Frontal cortex (tissue), 4 donors: ENCODE results near the gene CHL1. TPM values are rescaled to one million over a fixed set of nuclear protein-coding genes. Genes with fewer than 3 reads are reported as not detected.
A peak's percentile ranks its signal among the peaks of the same experiment; 100 is the strongest.

Source experiments
- DNase-seq, 2 donors: peaks; one replicate each; pipeline ENCODE4 v3.0.0; 2012; ENCODE audit warnings: low spot score in 2 of 2
- FAIRE-seq: peaks from 2 replicates; lab custom pipeline; 2012; peaks lifted over from hg19 to GRCh38; lab: Jason Lieb, UNC
- total RNA-seq: library from RNA; depleted of rRNA; stranded (reverse); fragments of >200 nt; gene quantifications from one replicate; pipeline ENCODE4 v1.2.3, GENCODE V29; 2014
- donor health status: control.
- donor health status: control.
- donor health status: control.

Gene CHL1
- total RNA-seq, 1 donor from 2014 or later = 1,010 TPM

DNA sequence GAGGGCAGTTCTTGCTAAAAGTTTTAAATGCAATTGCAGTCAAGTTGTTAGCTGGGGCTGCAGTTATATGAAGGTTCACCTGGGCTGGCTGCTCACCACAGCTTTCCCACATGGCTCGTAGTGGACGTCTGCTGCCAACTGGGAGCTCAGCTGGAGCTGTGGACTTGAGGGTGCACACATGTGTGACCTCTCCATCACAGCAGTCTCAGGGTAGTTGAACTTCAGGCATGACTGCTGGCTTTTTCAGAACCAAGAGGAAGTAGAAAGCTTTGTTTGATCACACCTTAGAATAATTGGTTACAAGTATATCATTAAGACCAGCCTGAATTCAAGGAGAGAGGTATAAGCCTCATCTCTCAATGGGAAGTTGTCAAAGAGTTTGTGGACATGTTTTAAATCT, 74.1 kb downstream of the CHL1 start:
- FAIRE-seq = no peak
- DNase-seq = no peak

DNA sequence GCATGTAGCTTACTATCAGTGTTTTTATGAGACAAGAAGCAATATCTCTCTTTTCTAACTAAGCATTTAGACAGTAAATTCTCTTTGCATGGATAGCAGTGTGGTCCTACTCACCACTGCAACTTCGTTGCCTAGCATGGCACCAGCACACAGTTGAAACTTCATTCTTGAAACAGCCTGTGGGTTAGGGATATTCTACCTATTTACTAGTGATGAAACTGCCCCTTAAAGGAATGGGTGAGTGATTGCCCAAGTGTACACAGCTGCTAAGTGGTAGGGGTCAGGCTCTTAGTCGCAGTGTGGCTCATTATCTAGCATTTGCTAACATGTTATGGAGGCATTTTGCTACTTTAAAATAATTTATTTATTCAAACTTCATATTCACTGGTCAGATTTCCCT, 78.4 kb downstream of the CHL1 start:
- no peak for FAIRE-seq

DNA sequence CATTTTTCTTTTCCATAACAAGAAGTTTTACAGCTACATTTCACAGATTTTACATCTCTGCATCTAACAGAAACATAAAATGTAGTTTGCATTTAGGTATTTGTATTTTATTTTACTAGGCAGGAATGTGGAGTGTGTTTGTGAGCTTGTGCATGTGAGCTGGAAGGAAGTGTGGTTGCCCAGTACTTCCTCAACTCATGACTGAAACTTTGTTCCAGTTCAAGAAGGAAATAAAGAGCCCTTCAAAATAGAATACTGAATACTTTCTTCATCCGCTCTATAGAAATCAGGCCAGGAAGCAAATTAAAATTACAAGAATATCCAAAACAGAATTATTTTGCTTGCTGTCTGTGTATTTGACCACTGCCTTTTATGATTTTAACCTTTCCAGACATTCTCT, 81.3 kb downstream of the CHL1 start:
- no peak for DNase-seq
- no peak for FAIRE-seq

More for the DNA sequence above, 78.4 kb downstream of the CHL1 start:
- DNase-seq = no peak

DNA sequence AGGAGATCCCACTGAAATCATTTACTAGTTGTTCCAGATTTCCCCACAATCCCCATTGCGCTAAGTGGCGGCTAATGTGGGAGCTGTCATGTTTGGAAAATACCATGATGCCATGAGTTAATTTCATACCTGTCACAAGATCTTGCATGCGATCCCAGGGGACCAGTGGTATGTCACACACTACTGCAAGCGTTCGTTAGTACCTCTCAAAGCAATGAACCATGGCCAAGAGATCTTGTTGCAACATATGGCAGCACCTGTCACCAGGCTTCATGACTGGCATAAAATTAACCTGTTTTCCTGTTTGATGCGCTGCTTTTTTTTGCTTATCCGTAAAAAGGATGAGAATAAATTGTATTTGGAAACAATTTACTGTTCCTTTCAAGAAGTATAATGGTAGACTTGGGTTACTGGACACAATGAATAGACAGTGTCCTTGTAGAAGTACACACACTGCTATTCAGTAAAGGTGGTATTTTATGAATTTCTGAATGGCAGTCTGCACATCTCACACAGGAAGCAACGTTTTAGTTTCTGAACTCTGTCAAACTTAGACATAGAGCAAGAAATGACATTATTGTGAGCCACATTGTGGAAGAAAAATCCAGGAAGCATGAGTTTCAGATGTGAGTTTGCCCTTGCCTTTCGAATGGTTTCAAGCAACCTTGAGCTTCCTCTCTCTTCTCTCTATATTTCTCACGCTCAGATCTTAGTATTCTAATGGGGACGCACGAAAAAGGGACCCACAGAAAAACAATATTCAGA, 81.9 kb downstream of the CHL1 start:
- DNase-seq (no peak), FAIRE-seq (no peak)

DNA sequence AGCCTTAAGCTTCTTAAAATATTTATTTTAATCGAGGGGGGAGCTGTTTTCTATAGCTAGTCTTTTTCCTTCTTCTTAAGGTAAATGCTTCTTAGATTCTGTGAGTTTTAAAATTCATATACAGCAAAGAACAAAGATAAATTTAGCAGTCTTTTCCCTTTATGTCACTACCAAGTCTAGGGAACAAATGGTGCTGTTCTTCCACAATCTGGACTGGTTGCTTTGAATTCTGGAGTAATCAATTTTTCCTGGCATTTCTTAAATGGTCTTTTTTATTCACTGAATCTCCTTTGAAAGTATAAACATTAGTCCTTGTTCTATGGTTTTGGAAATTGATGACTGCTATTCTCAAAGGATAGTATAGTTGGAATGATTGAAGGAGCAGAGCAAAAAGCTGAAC, 82.8 kb downstream of the CHL1 start:
- FAIRE-seq (no peak), DNase-seq (no peak)

DNA sequence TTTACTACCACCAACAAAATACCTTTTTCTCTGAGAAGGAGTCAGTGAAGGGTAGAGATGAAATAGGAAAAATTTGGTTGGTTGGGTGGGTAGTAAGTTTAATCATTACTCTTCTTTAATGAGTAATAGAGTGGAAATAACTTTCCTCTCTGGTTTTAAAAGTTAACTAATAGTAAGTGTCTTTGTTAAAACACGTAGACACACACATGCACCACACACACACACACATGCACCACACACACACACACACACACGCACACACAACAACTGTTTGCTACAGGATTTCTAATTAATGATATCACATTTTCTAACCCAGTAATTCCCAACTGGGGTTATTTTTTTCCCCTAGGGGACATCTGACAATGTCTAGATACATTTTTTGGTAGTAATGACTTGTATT, 84.1 kb downstream of the CHL1 start:
- FAIRE-seq (no peak), DNase-seq (no peak)

DNA sequence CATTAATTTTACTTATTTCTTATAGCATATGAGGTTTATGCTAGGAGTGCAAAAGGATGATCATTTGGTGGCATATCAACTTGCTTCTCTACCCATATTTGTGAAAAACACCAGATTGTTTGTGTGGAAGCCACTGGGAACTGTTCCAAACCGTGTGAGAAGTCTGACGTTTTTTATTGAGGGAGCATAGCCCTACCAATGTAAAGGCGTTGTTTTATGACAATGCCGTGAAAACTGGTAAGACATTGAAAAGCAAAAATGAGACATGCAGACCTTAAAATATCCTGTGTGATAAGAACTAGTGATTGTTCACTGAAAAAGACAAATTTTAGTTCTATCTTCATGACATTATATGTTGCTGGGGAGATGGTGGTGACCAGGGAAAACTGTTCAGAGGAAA, 87.8 kb downstream of the CHL1 start:
- no peak for DNase-seq
- no peak for FAIRE-seq

DNA sequence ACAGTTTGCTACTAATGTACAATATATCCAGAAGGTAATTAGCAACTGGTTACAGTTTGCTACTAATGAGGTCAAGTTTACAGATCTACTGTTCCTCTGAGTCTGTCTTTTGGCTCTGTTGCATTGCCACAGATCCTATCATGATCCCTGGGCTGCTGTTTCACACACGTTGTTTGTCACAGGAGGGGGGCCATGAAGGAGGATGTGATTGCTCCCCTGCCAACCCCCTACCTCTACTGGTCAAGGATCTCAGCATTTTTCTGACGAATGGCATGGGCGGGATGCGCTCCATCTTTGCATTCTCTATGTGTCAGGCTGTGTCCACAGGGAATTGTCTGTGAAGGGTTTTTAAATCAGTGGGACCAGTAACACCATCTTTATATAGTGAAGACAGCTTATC, 91.9 kb downstream of the CHL1 start:
- FAIRE-seq (no peak), DNase-seq (no peak)

DNA sequence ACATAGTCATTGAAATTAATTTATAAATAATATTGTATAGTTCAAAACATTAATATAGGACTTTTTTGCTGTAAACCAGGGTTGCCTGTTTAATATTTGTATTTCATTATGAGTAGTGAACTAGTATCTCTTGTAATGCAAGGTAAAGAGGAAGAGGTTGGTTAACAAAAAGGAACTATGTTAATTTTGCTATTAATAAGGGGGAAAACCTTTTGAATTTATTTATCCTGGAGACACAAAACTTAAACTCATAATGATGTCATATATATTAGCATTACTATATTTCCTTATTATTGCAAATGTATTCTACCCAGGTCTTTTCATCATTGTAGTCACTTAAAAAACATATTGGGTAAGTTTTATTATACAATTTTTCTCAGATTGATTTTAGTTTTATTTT, 94.5 kb downstream of the CHL1 start:
- FAIRE-seq = peak; percentile 31
- DNase-seq = no peak

DNA sequence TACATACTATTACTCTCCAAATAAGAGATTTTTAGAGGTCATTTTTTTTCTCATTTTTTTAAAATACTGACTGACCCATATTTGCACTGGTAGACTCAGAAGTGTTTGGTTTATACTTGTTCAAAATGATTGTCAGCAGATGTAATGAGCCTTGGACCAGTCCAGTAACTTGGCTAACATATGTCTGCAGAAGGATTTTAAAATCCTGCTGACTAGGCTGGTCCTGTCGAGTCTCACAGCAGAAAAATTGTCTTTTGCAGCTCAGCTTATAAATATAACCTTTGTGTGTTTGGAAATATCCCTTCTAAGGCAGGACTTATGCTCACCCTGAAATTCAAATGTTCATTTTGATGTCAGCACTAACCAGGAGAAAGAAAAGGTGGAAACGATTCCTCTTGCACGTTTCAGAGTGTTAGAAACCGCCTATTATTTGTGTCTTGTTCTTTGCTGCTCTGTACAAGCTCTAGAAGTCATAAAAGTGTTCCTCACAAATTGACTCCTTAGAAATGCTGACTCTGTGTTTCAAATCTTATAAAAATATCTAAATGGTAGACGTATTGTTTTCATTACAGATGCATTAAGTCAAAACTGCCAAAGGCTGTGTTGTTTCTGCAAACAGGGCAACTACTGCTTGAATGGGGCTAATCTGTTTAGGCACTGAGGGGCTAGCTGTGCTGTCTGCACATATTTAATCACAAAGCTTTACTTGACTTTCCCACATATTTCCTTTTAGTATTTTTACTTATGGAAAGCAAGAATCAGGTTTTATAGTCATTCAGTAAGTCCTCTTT, 95.3 kb downstream of the CHL1 start:
- DNase-seq = no peak
- no peak for FAIRE-seq

DNA sequence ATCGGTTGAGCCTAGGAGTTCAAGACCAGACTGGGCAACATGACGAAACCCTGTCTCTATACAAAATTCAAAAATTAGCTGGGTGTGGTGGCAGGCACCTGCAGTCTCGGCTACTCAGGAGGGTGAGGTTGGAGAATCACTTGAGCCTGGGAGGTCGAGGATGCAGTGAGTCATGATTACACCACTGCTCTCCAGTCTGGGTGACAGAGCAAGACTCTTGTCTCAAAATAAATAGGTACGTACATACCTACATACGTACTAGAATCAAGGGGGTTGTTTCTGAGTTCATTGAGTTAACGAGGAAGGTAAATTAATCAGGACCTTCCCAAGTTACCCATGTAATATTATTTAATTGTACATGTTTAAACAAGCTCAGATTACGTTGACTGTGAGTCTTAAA, 97.5 kb downstream of the CHL1 start:
- FAIRE-seq (no peak), DNase-seq (no peak)

DNA sequence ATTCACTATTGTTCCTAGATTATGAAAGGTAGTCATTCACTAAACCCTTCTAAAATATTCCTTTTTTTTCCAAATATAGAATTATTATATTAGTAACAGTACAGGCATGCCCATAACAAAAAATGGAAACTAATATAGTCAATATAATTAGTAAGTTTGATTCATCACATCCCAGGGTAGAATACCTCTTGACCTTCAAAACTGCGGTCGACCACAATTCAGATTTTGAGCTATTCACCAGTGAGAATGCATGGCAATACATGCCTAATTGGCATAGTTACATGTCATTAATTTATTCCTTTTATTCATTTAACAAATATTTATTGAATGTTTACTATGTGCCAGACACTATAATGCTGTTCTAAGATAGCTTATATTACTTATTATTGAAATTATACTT, 98.0 kb downstream of the CHL1 start:
- FAIRE-seq = no peak
- DNase-seq = no peak

DNA sequence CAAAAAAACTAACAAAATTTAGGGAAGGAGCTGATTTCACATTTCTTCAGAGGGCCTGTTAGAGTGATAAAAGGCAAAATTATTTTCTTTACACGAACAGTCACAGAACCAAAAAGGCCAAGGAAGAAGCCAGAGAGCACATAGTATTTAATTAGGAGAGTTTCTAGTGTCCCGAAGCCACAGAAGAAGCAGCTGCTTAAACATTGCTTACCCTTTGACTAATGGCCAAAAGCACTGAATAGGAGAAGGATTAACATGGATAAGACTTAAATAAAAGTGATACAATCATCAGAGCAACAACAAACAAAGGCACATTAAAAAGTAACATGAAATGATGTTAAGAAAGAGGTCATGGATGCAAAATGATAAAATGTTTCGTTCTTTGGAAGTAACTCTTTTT, 98.6 kb downstream of the CHL1 start:
- DNase-seq (no peak), FAIRE-seq (no peak)

DNA sequence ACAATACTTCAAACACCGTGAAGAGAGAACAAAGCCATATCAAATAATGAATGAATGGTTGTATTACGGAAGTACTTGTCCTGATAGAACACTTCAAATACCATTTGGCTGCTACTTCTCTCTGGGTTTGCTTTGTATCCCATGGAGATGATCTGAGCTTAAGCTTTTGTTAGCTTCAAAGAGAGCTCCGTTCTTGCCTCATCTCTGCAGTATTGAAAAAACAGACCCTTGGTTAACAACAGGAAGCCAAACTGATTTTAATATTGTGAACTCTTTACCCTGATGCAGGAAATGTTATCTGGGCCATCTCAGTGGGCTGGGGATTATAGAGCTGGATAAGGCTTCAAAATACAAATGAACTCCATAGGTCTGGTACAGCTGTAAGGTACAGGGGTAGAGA, 101.0 kb downstream of the CHL1 start:
- DNase-seq (no peak), FAIRE-seq (no peak)

DNA sequence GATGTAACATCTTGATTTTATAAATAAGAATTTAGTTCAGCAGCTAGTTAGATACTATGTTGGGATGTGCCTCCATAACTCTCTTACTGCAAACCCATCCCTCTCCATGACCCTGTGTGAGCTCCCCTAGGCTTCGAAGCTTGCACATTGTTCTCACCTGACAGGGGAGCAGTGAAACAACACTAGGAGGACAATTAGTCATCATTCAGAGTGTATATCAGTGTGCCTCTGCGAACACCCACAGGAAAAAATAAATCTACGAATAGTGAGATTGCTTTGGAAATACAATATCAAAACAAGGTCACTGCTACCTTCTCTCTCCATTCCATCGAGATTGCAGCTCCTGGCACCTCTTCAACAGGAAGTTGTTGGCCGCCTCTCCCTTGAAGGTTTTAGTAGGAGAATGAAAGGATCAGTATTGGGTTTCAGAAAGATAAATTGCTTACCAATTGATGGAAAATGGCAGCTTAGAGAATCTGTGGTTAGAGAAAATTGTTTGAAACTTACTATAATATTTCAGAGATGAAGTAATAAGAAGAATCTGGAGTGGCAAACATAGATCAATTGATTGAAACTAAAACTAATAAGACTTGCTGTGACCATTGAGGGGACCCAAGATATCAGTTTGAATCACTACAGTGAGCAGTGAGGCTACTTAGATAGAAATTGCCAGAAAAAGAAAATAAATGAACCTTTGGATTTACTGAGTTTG, 103.2 kb downstream of the CHL1 start:
- DNase-seq (no peak), FAIRE-seq (no peak)

DNA sequence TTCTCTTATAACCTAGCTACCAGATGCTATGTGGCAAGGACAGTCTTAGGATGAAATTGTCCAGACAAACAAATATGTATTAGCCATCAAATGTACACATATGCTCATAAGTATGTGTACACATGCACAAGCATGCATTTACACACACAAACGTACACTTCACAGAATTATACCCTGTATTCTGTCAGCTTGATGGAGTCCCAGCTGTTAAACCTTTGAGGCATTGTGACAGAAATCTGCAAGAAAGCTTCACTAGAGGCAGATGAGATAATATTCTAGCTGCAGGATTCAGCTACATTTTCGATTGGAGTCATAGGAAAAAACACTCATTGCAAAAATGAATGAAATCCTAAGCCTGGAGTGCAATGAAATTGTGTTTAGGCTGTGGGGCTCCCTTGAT, 110.6 kb downstream of the CHL1 start:
- DNase-seq = no peak
- FAIRE-seq = no peak

DNA sequence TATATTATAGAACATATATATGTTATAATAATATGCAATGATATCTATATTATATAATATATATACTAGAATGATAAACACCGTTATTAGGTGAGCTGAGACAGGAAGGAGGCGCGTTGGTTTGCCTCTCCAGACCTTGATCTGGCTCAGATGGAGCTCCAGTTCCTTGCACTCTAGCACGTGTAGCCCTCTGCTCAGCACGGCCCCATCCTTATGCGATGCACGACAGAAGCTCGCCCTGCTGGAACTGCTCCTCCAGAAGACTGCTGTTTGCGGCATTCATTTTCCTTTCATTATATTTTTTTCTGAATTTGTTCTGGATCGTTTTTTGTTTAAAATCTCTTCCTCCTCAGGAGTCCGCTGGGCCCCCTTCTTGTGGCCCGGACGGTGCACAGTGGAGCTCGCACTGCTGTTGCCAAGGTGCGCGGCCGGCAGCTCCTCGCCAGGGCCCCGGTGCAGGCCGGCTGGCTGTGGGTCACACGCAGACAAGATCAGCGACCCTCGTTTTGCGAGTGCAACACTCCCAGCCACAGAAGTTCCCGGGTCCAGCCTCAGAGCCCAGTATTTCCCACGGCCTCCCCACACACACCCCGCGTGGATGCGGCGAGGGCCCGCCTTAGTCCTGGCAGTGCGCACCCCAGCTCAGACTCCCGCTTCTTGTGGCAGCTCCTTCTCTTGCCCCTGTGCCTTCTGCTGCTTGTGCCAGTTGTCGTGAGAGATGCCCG, 112.2 kb downstream of the CHL1 start:
- DNase-seq (no peak), FAIRE-seq (no peak)

DNA sequence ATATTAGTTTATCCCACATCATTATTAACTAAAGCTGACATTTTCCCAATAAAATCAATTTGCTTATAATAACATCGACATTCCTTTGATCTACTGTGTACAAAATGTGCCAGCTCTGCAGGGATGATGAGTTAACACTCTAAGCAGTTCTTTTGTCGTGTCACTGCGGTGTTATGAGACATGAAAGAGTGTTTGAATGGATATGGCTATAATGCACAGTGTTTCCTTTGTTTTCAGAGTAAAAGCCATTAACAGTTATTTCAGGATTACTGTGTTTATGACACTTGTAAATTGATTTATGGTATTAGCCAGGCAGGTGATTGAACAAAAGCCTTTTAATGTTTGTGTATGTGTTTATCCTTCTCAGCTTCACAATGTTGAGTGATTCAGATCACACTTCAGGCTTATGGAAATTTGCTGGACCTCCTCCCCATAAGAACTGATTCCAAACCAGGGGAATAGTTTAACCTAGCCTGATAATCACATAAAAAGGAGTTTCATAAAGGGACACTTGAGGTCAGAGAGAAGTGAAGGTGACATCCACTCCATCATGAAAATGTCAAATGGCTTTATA, 115.7 kb downstream of the CHL1 start:
- DNase-seq (no peak), FAIRE-seq (no peak)

DNA sequence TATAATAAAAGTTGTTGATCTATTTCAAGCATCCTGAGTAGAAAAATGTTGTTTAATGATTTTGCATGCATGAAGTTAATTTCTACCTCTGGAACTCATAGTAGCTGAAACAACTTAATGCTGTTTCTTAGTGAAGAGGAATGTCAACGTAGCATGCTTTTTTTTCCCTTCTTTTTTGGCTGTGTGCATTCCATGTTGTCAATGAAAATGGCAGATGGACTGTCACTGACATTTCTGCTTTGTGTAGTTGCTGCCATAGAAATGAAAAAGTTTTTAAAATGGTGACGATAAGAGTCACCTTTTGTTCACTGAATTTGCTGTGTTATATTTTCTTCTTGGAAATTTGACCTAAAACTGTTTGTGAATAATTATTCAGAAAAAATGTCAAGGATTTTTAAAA, 116.3 kb downstream of the CHL1 start:
- no peak for FAIRE-seq
- DNase-seq = no peak

DNA sequence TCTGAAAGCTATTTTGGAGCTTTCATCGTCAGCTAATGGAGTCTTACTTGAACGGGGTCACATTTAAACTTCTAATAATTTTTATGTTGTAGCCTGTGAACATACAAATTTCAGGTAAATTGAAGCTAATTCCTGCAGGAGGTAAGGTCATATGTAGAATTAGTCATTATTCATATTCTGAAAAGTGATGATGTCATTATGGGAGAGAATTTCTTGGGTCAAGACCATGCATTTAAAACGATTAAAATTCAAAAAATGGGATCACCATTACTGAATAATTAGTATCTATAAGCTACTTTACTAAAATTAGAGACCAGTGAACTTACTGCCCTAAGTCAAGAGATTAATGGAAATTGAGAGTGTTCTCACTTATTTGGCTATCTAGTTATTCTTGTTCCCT, 120.4 kb downstream of the CHL1 start:
- no peak for DNase-seq
- FAIRE-seq = no peak
